Measurements from ENCODE around the gene FRMPD2. TPM values are rescaled to one million over a fixed set of nuclear protein-coding genes. Genes with fewer than 3 reads are reported as not detected.
A peak's percentile ranks its signal among the peaks of the same experiment; 100 is the strongest.

FRMPD2 gene
- total RNA-seq, 1 experiment from 2014 or later, result not detected

- ChIA-PET CTCF (no interaction called here), POLR2A (ENCODE audit: low non-redundant PET) (no interaction called here)
Measured at GRCh38 chr10:48216204-48216505, 58.3 kb downstream of the FRMPD2 start.

GRCh38 chr10:48215486-48216203 lies 58.9 kb downstream of the FRMPD2 start:
- intact Hi-C loops (cut with micrococcal nuclease; ENCODE audit: unreplicated experiment), result loop anchor here (1.0 kb wide), 1 partner anchor 74 kb away; no protein-coding TSS in a partner anchor

More at GRCh38 chr10:48216204-48216505, 58.3 kb downstream of the FRMPD2 start:
- no peak for DNase-seq (ENCODE audit: low spot score)
- BruUV-seq (replicated peaks), result no TSS peak
- no peak overlapping the region for H3K27ac ChIP-seq (ENCODE audit: low read depth, low read length, poor library complexity, severe bottlenecking)
- H3K4me3 ChIP-seq (ENCODE audit: low read depth, low read length, poor library complexity, severe bottlenecking), result no peak overlapping the region
- intact Hi-C loops (cut with micrococcal nuclease; ENCODE audit: unreplicated experiment), result no loop called here
- no peaks in the 10 kb centered on the region for H3K36me3 ChIP-seq (ENCODE audit: insufficient read depth, low read length, poor library complexity, severe bottlenecking)
- TF ChIP-seq, protein P1, sequence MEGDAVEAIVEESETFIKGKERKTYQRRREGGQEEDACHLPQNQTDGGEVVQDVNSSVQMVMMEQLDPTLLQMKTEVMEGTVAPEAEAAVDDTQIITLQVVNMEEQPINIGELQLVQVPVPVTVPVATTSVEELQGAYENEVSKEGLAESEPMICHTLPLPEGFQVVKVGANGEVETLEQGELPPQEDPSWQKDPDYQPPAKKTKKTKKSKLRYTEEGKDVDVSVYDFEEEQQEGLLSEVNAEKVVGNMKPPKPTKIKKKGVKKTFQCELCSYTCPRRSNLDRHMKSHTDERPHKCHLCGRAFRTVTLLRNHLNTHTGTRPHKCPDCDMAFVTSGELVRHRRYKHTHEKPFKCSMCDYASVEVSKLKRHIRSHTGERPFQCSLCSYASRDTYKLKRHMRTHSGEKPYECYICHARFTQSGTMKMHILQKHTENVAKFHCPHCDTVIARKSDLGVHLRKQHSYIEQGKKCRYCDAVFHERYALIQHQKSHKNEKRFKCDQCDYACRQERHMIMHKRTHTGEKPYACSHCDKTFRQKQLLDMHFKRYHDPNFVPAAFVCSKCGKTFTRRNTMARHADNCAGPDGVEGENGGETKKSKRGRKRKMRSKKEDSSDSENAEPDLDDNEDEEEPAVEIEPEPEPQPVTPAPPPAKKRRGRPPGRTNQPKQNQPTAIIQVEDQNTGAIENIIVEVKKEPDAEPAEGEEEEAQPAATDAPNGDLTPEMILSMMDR (conservative IDR thresholded peaks at IDR 0.05; ENCODE audit: low read depth, low read length), result no peak
- no peak for TF ChIP-seq EZH2 (IDR thresholded peaks at IDR 0.05; ENCODE audit: borderline replicate concordance, low read depth, low read length, poor library complexity, severe bottlenecking)
- no peaks in the 10 kb centered on the region for H3K9me3 ChIP-seq (ENCODE audit: low read depth, low read length, poor library complexity, severe bottlenecking)
- peaks cover 5% of the 10 kb centered on the region for H3K4me1 ChIP-seq (ENCODE audit: insufficient read depth, low read length, poor library complexity, severe bottlenecking)
- H3K27me3 ChIP-seq (replicated peaks; ENCODE audit: insufficient read depth, low read depth, low read length, poor library complexity), result no peaks in the 10 kb centered on the region

DNA sequence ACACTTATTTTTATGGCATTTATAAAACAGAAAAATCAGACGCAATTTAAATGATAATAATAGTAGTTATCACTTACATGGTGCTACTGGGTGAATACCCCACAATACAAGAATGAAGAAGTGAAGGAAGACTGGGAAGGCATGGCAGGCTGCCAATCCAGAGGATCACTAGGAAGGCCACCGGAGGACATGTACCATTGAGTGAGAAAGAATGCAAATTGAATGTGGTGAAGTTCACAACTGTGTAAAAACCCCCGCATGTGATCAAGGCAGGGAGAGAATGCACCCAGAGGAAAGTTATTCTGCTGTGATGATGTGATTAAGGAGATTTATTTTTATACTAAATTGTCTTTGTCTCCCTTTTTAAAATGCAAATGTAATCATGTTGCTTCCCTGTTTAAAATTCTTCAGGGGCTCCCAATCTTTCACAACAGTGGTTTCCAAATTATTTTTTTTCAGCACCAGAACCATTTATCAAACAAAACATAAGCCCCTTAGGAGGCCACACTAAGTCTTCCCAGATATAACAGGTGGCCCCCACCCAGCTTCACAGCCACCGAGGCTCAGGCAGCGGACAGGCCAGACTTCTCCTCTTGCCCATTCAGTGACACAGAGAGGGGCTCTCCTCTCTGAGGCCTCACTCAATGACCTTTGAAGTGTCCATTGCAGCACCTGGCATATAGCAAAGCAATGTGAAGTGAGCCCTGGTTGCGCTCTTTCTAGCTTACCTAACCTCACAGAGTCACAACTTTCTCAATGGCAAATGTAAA lies 59.6 kb downstream of the FRMPD2 start:
- H3K4me1 ChIP-seq (ENCODE audit: insufficient read depth, low read length, poor library complexity, severe bottlenecking), result peaks cover 5% of the 10 kb centered on the region
- no peaks in the 10 kb centered on the region for H3K9me3 ChIP-seq (ENCODE audit: low read depth, low read length, poor library complexity, severe bottlenecking)
- no TSS peak for BruUV-seq (replicated peaks)
- TF ChIP-seq EZH2 (IDR thresholded peaks at IDR 0.05; ENCODE audit: borderline replicate concordance, low read depth, low read length, poor library complexity, severe bottlenecking), result no peak
- TF ChIP-seq, protein P1 (conservative IDR thresholded peaks at IDR 0.05; ENCODE audit: low read depth, low read length), result no peak
- no peak overlapping the region for H3K27ac ChIP-seq (ENCODE audit: low read depth, low read length, poor library complexity, severe bottlenecking)
- no peak overlapping the region for H3K4me3 ChIP-seq (ENCODE audit: low read depth, low read length, poor library complexity, severe bottlenecking)
- POLR2A ChIA-PET (ENCODE audit: low non-redundant PET), result no interaction called here
- peak; percentile 23 for DNase-seq (ENCODE audit: low spot score)
- H3K36me3 ChIP-seq (ENCODE audit: insufficient read depth, low read length, poor library complexity, severe bottlenecking), result no peaks in the 10 kb centered on the region
- CTCF ChIA-PET, result interaction anchor here (1.6 kb wide), 1 partner anchor 75 kb away, joined by 6 read pairs; no protein-coding TSS in a partner anchor
- H3K27me3 ChIP-seq (replicated peaks; ENCODE audit: insufficient read depth, low read depth, low read length, poor library complexity), result no peaks in the 10 kb centered on the region
- intact Hi-C loops (cut with micrococcal nuclease; ENCODE audit: unreplicated experiment), result loop anchor here (1.0 kb wide), 1 partner anchor 74 kb away; no protein-coding TSS in a partner anchor

More at GRCh38 chr10:48215486-48216203, 58.9 kb downstream of the FRMPD2 start:
- TF ChIP-seq, protein P1 (conservative IDR thresholded peaks at IDR 0.05; ENCODE audit: low read depth, low read length), result peak; percentile 89
- no peak for TF ChIP-seq EZH2 (IDR thresholded peaks at IDR 0.05; ENCODE audit: borderline replicate concordance, low read depth, low read length, poor library complexity, severe bottlenecking)
- ChIA-PET CTCF (no interaction called here), POLR2A (ENCODE audit: low non-redundant PET) (no interaction called here)
- Histone ChIP-seq H3K27ac (ENCODE audit: low read depth, low read length, poor library complexity, severe bottlenecking) (no peak overlapping the region), H3K27me3 (replicated peaks; ENCODE audit: insufficient read depth, low read depth, low read length, poor library complexity) (no peaks in the 10 kb centered on the region), H3K36me3 (ENCODE audit: insufficient read depth, low read length, poor library complexity, severe bottlenecking) (no peaks in the 10 kb centered on the region), H3K4me1 (ENCODE audit: insufficient read depth, low read length, poor library complexity, severe bottlenecking) (peaks cover 5% of the 10 kb centered on the region), H3K4me3 (ENCODE audit: low read depth, low read length, poor library complexity, severe bottlenecking) (no peak overlapping the region), H3K9me3 (ENCODE audit: low read depth, low read length, poor library complexity, severe bottlenecking) (no peaks in the 10 kb centered on the region)
- peak; percentile 75 for DNase-seq (ENCODE audit: low spot score)
- BruUV-seq (replicated peaks), result no TSS peak
